GM19467 (cell line): ENCODE data around the gene TEX13D.

Experiments
- ATAC-seq: cut with Tn5 transposase; IDR thresholded peaks from one replicate; pipeline ENCODE4 v1.9.1; 2021; ENCODE audit warnings: mild to moderate bottlenecking, moderate library complexity; ENCODE audit not compliant: unreplicated experiment

Gene TEX13D

GRCh38 chrX:124347242-124347641 is 14.8 kb downstream of the TEX13D start:
- ATAC-seq = no peak

- ATAC-seq = no peak
Observed at GRCh38 chrX:124348182-124348581, 15.7 kb downstream of the TEX13D start.

GRCh38 chrX:124348885-124349453 is 16.5 kb downstream of the TEX13D start:
- no peak for ATAC-seq

GRCh38 chrX:124354648-124355047 is 22.2 kb downstream of the TEX13D start:
- no peak for ATAC-seq

- peak; percentile 57 for ATAC-seq
Observed at GRCh38 chrX:124358800-124359383, 26.4 kb downstream of the TEX13D start.

- no peak for ATAC-seq
Observed at GRCh38 chrX:124362072-124362471, 29.6 kb downstream of the TEX13D start.

GRCh38 chrX:124362761-124363160 is 30.3 kb downstream of the TEX13D start:
- no peak for ATAC-seq

GRCh38 chrX:124369722-124370121 is 37.3 kb downstream of the TEX13D start:
- no peak for ATAC-seq

GRCh38 chrX:124373348-124373747 is 40.9 kb downstream of the TEX13D start:
- ATAC-seq = no peak

GRCh38 chrX:124378643-124379042 is 46.2 kb downstream of the TEX13D start:
- no peak for ATAC-seq

GRCh38 chrX:124383354-124383753 is 50.9 kb downstream of the TEX13D start:
- no peak for ATAC-seq

- ATAC-seq = no peak
Observed at GRCh38 chrX:124386401-124386800, 53.9 kb downstream of the TEX13D start.
